Measurements from ENCODE around the gene TC2N. TPM values are rescaled to one million over a fixed set of nuclear protein-coding genes. Genes with fewer than 3 reads are reported as not detected.

The TC2N gene
- total RNA-seq, 1 experiment from 2014 or later = 15.9 TPM

- TF ChIP-seq CTCF (IDR thresholded peaks at IDR 0.05 in 2 of 3, conservative IDR thresholded peaks at IDR 0.05 in 1 of 3; ENCODE audit: borderline replicate concordance in 1 of 3, insufficient read depth in 1 of 3, low read depth in 2 of 3, low read length in 2 of 3) (no peak), ATF3 (IDR thresholded peaks at IDR 0.05) (no peak)
Measured at GRCh38 chr14:91872517-91873470, 5.5 kb upstream of the TC2N start (continued).

GRCh38 chr14:91872011-91872501 lies 4.7 kb upstream of the TC2N start:
- Histone ChIP-seq H3K27ac (ENCODE audit: low read depth, low read length) (no peak overlapping the region), H3K36me3 (ENCODE audit: control insufficient read depth in 1 of 2, insufficient read depth in 2 of 2, low read length in 2 of 2) (no peaks in the 10 kb centered on the region), H3K4me2 (ENCODE audit: low read length) (peak overlapping the region; percentile 10; the same call in 1 of the 2 replicates), H3K27me3 (ENCODE audit: insufficient read depth, low read length) (no peaks in the 10 kb centered on the region), H2AFZ (ENCODE audit: low read depth, low read length, poor library complexity, severe bottlenecking) (no peak overlapping the region), H3K4me3 (replicated peaks in 1 of 2; ENCODE audit: low read depth in 1 of 2, low read length in 2 of 2) (no peak overlapping the region), H3K79me2 (ENCODE audit: insufficient read depth, low read length) (no peaks in the 10 kb centered on the region), H3K9ac (ENCODE audit: low read length) (no peak overlapping the region), H3K9me2 (ENCODE audit: insufficient read depth) (no peaks in the 10 kb centered on the region), H3K9me3 (ENCODE audit: control insufficient read depth in 1 of 2, insufficient read depth in 1 of 2, low read depth in 1 of 2, low read length in 2 of 2) (no peaks in the 10 kb centered on the region), H4K20me1 (ENCODE audit: insufficient read depth) (no peaks in the 10 kb centered on the region), H3K4me1 (ENCODE audit: control insufficient read depth in 1 of 2, insufficient read depth in 2 of 2, low read length in 2 of 2) (peaks cover 0 to 25% of the 10 kb centered on the region in 2 experiments; a peak in 3 of 4 replicates)
- ChIA-PET POLR2A (interaction anchor here (1.0 kb wide), 1 partner anchor 10 kb away, joined by 3 read pairs; no protein-coding TSS in a partner anchor), CTCF (interaction anchor here (0.6 kb wide), 1 partner anchor 443 kb away, joined by 4 read pairs; no protein-coding TSS in a partner anchor), RAD21 (ENCODE audit: low non-redundant PET in 1 of 2, low total read pairs in 2 of 2, uncharacterized antibody in 2 of 2, unreplicated experiment in 2 of 2) (no interaction called here)
- DNase-seq (ENCODE audit: low read depth, low spot score) (no peak), ATAC-seq (no peak)
- intact Hi-C loops (cut with micrococcal nuclease) = no loop called here
- TF ChIP-seq RAD21 (IDR thresholded peaks at IDR 0.05; ENCODE audit: low read depth) (no peak), POLR2AphosphoS5 (IDR thresholded peaks at IDR 0.05; ENCODE audit: low read depth, low read length) (no peak), YY1 (IDR thresholded peaks at IDR 0.05; ENCODE audit: extremely low read depth, insufficient replicate concordance, low read depth, low read length) (no peak), ATF3 (IDR thresholded peaks at IDR 0.05) (no peak), ZBTB33 (IDR thresholded peaks at IDR 0.05; ENCODE audit: extremely low read depth, insufficient replicate concordance, low read length) (no peak), ZFX (IDR thresholded peaks at IDR 0.05) (no peak), JUND (IDR thresholded peaks at IDR 0.05) (no peak), SP1 (IDR thresholded peaks at IDR 0.05; ENCODE audit: low read depth) (no peak), SRF (IDR thresholded peaks at IDR 0.05; ENCODE audit: low read depth) (no peak), MAX (IDR thresholded peaks at IDR 0.05) (no peak), CTCF (IDR thresholded peaks at IDR 0.05 in 2 of 3, conservative IDR thresholded peaks at IDR 0.05 in 1 of 3; ENCODE audit: borderline replicate concordance in 1 of 3, insufficient read depth in 1 of 3, low read depth in 2 of 3, low read length in 2 of 3) (no peak), CBX3 (IDR thresholded peaks at IDR 0.05; ENCODE audit: low read depth) (no peak), ELF1 (IDR thresholded peaks at IDR 0.05; ENCODE audit: borderline replicate concordance, low read depth) (no peak), FOSL1 (IDR thresholded peaks at IDR 0.05; ENCODE audit: low read depth) (no peak), SIN3A (IDR thresholded peaks at IDR 0.05; ENCODE audit: low read depth) (no peak), EZH2 (IDR thresholded peaks at IDR 0.05) (no peak)
- no TSS peak for BruUV-seq (replicated peaks)
